Prostate gland (tissue), 2 donors: ENCODE data around the gene CD200.

ENCODE experiments used
- CTCF ChIP-seq, 4 experiments: fragments of 200-600 bp in 2 of 4; fragments of 450-650 bp in 2 of 4; sonication (generic) in 2 of 4; IDR thresholded peaks; 1 replicate in 3 of 4; 2 replicates in 1 of 4; pipeline ENCODE4 v1.5.1; 2016 to 2019; ENCODE audit warnings: antibody characterized with exemption in 4 of 4, mild to moderate bottlenecking in 2 of 4, moderate library complexity in 2 of 4
- POLR2A ChIP-seq: fragments of 450-650 bp; IDR thresholded peaks from one replicate; pipeline ENCODE4 v1.6.1; 2016; ENCODE audit warnings: antibody characterized with exemption, mild to moderate bottlenecking
- POLR2AphosphoS5 ChIP-seq: sonication (generic); formaldehyde crosslinking; IDR thresholded peaks from one replicate; pipeline ENCODE4 v1.6.1; 2017; ENCODE audit warnings: antibody characterized with exemption

GRCh38 chr3:112391648-112392047 lies 58.7 kb downstream of the CD200 start:
- TF ChIP-seq CTCF (IDR thresholded peaks at IDR 0.05) = no peak
- no peak for TF ChIP-seq POLR2A
- no peak for TF ChIP-seq POLR2AphosphoS5
